ENCODE data around the gene KCNAB1.

KCNAB1 gene

DNA sequence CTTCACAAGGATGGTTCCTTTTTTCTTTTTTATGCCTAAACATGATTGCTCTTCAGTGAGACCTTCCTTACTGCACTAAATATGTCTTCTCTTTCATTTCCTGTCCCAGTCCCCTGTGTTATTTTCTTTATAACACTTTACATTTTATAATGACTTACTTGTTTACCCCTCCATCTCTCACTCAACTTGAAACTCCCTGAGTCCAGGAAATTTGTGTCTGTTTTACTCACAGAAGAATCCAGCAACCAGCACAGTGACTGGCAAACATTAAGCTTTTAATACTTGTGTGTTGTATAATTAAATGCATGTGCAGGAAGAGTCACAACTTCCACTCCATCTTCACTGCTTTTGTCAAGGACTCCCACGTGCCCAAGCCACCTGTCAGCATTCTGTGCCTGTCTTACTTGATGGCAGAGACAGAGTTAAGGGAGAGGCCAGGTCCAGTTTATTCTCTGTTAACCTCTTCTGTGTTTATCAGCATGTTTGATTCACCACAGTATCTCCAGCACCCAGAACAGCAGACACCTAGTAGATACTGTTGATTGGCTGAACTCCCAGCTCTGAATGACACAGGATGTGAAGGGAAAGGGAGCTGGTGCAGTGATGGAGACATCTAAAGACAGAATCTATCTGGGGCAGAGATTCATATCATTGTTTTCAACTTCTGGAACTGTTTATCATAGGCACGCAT, 391.8 kb downstream of the KCNAB1 start:
- Histone ChIP-seq H3K4me1 (ENCODE audit: insufficient read depth, low read length) (peaks cover 6% of the 10 kb centered on the region; the same call in 1 of the 2 replicates), H3K9ac (ENCODE audit: low read depth, low read length) (no peak overlapping the region), H3K36me3 (ENCODE audit: insufficient read depth, low read length) (no peaks in the 10 kb centered on the region), H3K9me3 (ENCODE audit: control insufficient read depth, insufficient read depth, low read length) (no peaks in the 10 kb centered on the region)

DNA sequence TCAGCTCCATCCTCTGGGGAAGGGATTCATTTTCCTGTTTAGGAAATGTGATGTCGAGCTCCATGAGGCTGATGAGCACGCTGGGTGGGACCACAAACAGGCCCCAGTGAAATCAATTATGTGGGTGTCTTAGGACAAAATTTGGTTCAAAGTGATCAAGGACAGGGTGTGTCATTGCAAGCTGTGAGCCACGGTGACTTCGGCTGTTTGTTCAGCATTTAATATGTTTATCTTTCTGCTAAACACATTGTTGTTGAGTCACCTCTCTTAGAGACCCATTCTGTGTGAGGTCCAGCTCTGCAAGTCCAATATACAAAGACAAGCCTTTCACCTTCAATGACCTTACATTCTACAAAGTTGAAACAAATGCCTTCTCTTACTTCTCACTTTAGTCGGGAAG, 393.2 kb downstream of the KCNAB1 start:
- H3K9ac ChIP-seq (ENCODE audit: low read depth, low read length): no peak overlapping the region
- H3K36me3 ChIP-seq (ENCODE audit: insufficient read depth, low read length): no peaks in the 10 kb centered on the region
- H3K4me1 ChIP-seq (ENCODE audit: insufficient read depth, low read length): peaks cover 6% of the 10 kb centered on the region; the same call in 1 of the 2 replicates
- H3K9me3 ChIP-seq (ENCODE audit: control insufficient read depth, insufficient read depth, low read length): no peaks in the 10 kb centered on the region

DNA sequence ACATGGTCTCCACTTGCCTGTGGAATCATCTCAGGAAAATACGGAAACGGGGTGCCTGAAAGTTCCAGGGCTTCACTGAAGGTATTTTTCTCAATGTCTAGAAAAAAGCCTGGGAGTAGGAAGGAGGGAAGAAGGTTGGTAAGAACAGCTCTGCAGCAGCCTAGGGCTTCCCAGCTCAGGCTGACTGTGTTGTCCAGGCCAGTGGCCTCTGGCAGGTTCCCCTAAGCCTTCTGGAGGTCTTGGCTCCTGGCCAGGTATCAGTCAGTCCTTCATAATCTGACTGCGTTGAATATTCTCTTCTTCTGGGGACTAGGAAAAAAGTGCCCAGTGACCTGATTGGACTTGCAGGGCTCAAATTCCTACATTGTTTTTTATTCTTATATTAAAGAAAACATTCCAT, 395.9 kb downstream of the KCNAB1 start:
- Histone ChIP-seq H3K4me1 (ENCODE audit: insufficient read depth, low read length) (peaks cover 6% of the 10 kb centered on the region; the same call in 1 of the 2 replicates), H3K9ac (ENCODE audit: low read depth, low read length) (no peak overlapping the region), H3K9me3 (ENCODE audit: control insufficient read depth, insufficient read depth, low read length) (no peaks in the 10 kb centered on the region), H3K36me3 (ENCODE audit: insufficient read depth, low read length) (no peaks in the 10 kb centered on the region)

DNA sequence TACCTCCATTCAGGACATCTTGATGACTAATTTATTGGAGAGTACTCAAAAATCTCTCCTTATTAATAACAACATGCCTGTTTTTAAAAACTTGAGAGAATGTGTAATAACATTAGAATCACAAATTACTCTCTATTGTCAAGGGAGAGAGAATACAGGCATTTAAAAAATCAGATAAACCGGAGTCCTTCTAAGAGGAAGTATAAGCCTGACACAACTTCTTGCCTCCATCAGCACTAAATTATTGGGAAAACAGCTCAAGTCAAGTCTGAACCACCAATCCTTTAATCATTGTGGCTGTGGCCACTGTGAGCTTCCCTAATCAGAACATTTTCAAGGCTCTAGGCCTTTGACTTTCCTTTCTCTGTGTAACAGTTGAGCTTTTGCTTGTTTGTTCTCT, 396.6 kb downstream of the KCNAB1 start:
- no peaks in the 10 kb centered on the region for H3K36me3 ChIP-seq (ENCODE audit: insufficient read depth, low read length)
- H3K4me1 ChIP-seq (ENCODE audit: insufficient read depth, low read length): peaks cover 6% of the 10 kb centered on the region; the same call in 1 of the 2 replicates
- no peaks in the 10 kb centered on the region for H3K9me3 ChIP-seq (ENCODE audit: control insufficient read depth, insufficient read depth, low read length)
- H3K9ac ChIP-seq (ENCODE audit: low read depth, low read length): no peak overlapping the region

DNA sequence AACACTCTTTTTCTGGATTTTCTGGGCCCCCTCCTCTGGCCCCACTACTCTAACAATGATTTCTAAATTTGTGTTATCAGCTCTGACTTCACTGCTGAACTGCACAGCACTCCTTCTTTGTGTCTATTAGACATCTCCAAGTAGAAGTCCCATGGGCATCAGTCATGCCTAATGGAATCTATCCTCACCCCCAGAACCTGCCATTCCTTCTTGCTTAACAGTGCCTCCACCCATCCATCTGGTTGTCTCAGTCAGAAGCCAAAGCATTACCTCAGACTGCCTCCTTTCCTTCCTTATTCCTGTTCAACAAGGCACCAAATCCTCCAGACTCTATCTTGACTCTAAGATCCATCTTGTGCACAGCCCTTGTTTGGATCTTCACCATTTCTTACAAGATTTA, 398.3 kb downstream of the KCNAB1 start:
- Histone ChIP-seq H3K4me1 (ENCODE audit: insufficient read depth, low read length) (peaks cover 6% of the 10 kb centered on the region; the same call in 1 of the 2 replicates), H3K36me3 (ENCODE audit: insufficient read depth, low read length) (no peaks in the 10 kb centered on the region), H3K9ac (ENCODE audit: low read depth, low read length) (no peak overlapping the region), H3K9me3 (ENCODE audit: control insufficient read depth, insufficient read depth, low read length) (no peaks in the 10 kb centered on the region)

DNA sequence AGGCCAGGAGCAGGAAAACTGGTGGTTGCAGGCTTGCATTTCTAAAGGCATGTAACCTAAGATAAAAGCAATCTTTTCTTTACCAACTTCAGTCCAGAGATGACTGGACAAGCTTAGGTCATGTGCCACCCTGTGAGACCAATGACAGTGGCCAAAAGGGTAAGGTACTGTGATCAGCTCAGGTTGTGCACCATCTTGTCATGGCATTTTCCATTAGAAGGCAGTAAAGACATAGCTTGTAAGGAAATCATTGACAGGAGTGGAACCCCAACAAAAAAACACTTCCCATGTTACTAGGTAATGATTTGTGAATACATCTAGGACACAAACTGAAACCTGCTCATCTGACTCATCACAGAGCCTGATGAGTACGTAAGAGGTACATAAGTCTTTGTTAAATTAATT, 399.4 kb downstream of the KCNAB1 start:
- Histone ChIP-seq H3K9me3 (ENCODE audit: control insufficient read depth, insufficient read depth, low read length) (no peaks in the 10 kb centered on the region), H3K9ac (ENCODE audit: low read depth, low read length) (no peak overlapping the region), H3K36me3 (ENCODE audit: insufficient read depth, low read length) (no peaks in the 10 kb centered on the region), H3K4me1 (ENCODE audit: insufficient read depth, low read length) (peaks cover 6% of the 10 kb centered on the region; the same call in 1 of the 2 replicates)

DNA sequence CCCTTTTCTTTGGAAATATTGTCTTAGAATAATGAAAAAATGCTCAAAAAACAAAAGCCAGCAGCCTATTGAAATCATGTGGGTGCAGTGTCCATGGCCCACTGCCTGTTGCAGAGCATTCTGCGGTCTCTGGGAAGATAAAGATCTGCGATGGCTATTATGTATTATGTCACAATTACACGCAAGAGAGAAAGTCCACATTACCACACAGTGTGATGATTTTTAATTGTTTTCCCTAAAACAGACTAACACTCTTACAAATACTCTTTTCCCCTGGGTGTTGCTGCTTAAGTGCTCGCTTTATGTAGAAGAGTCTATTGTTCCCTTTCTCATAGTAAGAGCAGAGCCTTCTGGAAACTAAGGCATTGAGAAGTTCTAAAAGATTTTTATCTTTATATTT, 402.3 kb downstream of the KCNAB1 start:
- no peaks in the 10 kb centered on the region for H3K36me3 ChIP-seq (ENCODE audit: insufficient read depth, low read length)
- H3K9ac ChIP-seq (ENCODE audit: low read depth, low read length): no peak overlapping the region
- H3K4me1 ChIP-seq (ENCODE audit: insufficient read depth, low read length): no peaks in the 10 kb centered on the region
- no peaks in the 10 kb centered on the region for H3K9me3 ChIP-seq (ENCODE audit: control insufficient read depth, insufficient read depth, low read length)

DNA sequence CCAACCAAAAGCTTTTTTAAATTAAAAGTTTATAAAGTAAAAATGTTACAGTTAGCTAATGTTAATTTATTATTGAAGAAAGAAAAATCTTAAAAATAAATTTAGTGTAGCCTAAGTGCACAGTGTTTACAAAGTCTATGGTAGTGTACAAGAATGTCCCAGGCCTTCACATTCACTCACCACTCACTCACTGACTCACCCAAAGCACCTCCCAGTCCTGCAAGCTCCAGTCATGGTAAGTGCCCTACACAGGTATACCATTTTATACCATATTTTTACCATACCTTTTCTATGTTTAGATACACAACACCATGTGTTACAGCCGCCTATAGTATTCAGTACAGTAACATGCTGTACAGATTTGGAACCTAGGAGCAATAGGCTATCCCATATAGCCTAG, 405.4 kb downstream of the KCNAB1 start:
- Histone ChIP-seq H3K9me3 (ENCODE audit: control insufficient read depth, insufficient read depth, low read length) (no peaks in the 10 kb centered on the region), H3K9ac (ENCODE audit: low read depth, low read length) (no peak overlapping the region), H3K36me3 (ENCODE audit: insufficient read depth, low read length) (no peaks in the 10 kb centered on the region), H3K4me1 (ENCODE audit: insufficient read depth, low read length) (no peaks in the 10 kb centered on the region)

DNA sequence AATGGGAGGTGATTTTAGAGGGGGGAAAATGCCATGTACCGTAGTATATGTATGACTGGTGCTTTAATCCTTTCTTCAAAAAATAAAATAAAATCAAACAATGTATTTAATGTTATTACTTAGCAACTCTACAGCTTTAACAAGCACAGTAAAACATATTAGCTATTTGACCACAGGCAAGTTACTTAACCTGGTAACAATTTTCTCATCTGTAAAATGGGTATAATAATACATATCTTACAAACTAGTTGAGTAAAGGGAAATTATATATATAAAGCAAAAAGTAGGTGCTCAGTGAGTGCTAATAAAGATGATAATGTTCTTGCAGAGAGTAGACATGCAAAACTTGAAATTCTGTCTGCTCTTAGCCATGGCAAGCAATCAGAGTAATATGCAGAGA, 406.7 kb downstream of the KCNAB1 start:
- Histone ChIP-seq H3K9ac (ENCODE audit: low read depth, low read length) (no peak overlapping the region), H3K36me3 (ENCODE audit: insufficient read depth, low read length) (no peaks in the 10 kb centered on the region), H3K4me1 (ENCODE audit: insufficient read depth, low read length) (no peaks in the 10 kb centered on the region), H3K9me3 (ENCODE audit: control insufficient read depth, insufficient read depth, low read length) (no peaks in the 10 kb centered on the region)

DNA sequence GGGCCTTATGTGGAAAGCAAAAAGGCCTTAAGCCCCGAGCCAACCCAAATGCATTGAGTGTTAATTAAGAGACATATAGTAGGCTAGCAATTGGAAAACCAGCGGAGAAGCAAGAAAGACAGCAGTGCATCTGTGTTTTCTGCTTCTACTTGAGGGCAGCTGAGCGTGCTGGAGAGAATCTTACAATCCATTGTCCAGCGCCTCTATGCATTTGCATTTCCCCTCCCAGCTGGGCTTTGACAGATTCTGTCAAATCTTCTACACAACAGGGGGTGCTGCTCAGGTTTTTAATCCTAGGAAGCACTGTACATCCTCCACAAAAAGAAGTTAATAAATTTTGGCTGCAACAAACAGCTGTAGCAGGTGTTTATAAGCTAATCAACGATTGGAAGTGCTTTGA, 410.6 kb downstream of the KCNAB1 start:
- H3K9me3 ChIP-seq (ENCODE audit: control insufficient read depth, insufficient read depth, low read length): no peaks in the 10 kb centered on the region
- H3K36me3 ChIP-seq (ENCODE audit: insufficient read depth, low read length): no peaks in the 10 kb centered on the region
- no peak overlapping the region for H3K9ac ChIP-seq (ENCODE audit: low read depth, low read length)
- H3K4me1 ChIP-seq (ENCODE audit: insufficient read depth, low read length): peaks cover 22% of the 10 kb centered on the region

DNA sequence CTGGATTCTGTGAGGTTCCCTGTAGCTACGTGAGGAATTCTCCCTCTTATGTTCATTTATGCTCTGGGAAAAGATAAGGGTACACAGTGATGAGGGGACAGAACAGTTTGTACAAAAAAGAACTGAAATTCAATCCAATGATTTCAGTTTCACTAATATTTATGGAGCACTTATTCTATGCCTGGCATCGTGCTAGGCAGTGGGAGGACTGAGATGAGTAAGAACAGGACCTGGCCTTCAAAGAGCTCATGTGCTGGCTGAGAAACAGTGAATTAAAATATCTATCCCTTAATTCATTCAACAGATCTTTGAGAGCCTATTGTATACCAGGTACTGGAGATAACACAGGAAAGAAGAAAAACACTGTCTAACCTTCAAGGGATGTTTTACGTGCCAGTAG, 412.4 kb downstream of the KCNAB1 start:
- Histone ChIP-seq H3K4me1 (ENCODE audit: insufficient read depth, low read length) (peaks cover 22% of the 10 kb centered on the region), H3K9me3 (ENCODE audit: control insufficient read depth, insufficient read depth, low read length) (no peaks in the 10 kb centered on the region), H3K36me3 (ENCODE audit: insufficient read depth, low read length) (no peaks in the 10 kb centered on the region), H3K9ac (ENCODE audit: low read depth, low read length) (no peak overlapping the region)

DNA sequence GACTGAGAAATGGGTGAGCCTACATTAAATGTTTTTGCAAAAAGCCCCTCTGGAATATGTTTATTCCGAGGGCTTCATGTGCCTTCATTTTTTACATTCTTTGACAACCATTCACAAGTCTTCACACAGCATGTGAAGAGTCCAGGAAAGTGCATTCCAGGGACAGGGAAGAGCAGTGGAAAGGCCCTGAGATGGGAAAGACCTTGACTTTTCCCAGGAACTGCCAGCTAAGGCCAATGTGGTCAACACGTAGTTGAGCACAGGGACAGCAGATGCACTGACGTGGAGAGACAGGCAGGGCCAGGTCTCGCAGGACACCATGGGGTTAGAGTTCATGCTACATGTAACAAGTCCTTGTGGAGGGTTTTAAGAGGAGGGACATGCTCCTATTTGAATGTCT, 412.8 kb downstream of the KCNAB1 start:
- Histone ChIP-seq H3K36me3 (ENCODE audit: insufficient read depth, low read length) (no peaks in the 10 kb centered on the region), H3K4me1 (ENCODE audit: insufficient read depth, low read length) (peaks cover 22% of the 10 kb centered on the region), H3K9ac (ENCODE audit: low read depth, low read length) (no peak overlapping the region), H3K9me3 (ENCODE audit: control insufficient read depth, insufficient read depth, low read length) (no peaks in the 10 kb centered on the region)

DNA sequence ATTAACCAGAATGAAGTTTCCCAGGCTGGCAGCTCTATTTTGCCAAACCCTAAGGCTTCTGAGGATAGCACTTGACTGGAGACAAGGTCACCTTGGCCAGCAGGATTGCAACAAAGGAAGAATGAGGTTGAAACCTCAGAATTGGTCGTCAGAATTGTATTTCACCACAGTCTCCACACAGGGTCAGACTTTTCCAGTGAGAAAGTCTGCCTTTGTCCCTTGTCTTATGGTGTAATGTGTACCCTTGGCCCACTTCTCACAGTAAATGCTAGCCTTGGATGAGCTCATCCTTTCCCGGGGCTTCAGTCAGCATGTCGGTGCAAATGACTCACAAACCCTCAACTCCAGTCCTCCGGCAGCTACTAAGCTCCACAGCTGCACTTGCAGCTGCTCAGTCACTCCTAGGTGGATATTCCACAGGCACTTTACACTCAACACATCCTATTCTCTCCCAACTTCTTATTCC, 414.8 kb downstream of the KCNAB1 start:
- H3K9me3 ChIP-seq (ENCODE audit: control insufficient read depth, insufficient read depth, low read length): no peaks in the 10 kb centered on the region
- H3K9ac ChIP-seq (ENCODE audit: low read depth, low read length): no peak overlapping the region
- H3K36me3 ChIP-seq (ENCODE audit: insufficient read depth, low read length): peaks cover 9% of the 10 kb centered on the region; the same call in 1 of the 2 replicates
- peaks cover 22% of the 10 kb centered on the region for H3K4me1 ChIP-seq (ENCODE audit: insufficient read depth, low read length)

DNA sequence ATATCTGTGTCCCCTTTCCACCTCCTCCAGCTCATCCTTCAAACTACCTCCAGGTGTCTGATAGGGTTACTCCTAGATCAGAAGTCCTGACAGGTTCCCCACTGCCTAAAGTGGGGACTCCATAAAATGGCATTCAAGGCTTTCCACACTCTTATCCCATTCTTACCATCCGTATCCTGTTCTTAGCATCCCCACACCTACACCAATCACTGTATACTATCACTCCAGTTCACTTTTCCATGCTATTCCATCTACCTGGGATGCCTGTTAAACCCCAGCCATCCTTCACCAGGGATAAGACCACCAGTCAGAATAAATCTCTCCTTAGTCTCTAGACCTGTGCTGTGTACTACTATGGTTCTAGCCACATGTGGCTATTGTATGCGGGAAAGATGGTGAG, 415.4 kb downstream of the KCNAB1 start:
- Histone ChIP-seq H3K4me1 (ENCODE audit: insufficient read depth, low read length) (peaks cover 22% of the 10 kb centered on the region), H3K36me3 (ENCODE audit: insufficient read depth, low read length) (peaks cover 12% of the 10 kb centered on the region; the same call in 1 of the 2 replicates), H3K9me3 (ENCODE audit: control insufficient read depth, insufficient read depth, low read length) (no peaks in the 10 kb centered on the region), H3K9ac (ENCODE audit: low read depth, low read length) (no peak overlapping the region)

DNA sequence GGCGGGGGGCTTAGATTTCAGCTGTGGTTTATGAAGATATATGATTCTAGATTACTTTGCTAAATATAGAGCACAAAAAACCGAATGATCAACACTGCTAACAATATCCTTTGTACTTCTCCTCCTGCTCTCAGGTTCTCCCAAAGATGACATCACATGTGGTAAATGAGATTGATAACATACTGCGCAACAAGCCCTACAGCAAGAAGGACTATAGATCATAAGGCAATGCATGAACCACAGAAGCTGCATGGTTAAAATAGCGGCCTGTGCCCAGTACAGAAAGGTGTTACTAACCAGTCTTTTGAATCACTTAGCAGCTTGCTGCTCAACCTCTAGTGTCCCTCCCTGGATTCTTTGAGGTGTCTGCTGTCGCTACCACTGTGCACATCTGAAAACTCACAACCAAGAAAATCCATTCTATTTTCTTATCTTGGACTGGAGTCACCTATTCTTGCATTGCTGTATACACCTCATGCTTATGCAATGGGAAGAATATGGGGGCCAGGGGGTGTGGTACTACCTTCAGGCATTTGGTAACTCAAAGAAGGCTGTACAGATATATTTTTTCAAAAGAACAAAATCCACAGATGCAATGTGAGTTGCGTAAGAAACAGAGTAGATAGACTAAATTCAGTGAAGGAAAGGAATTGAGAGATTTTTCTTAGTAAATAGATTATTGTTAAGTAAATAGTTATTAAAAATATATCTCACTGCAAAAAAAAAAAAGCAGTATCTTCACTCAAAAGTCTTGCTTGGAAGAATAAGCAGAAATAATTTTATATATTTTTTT, 416.3 kb downstream of the KCNAB1 start:
- peaks cover 12% of the 10 kb centered on the region; the same call in 1 of the 2 replicates for H3K36me3 ChIP-seq (ENCODE audit: insufficient read depth, low read length)
- no peaks in the 10 kb centered on the region for H3K9me3 ChIP-seq (ENCODE audit: control insufficient read depth, insufficient read depth, low read length)
- peaks cover 22% of the 10 kb centered on the region for H3K4me1 ChIP-seq (ENCODE audit: insufficient read depth, low read length)
- no peak overlapping the region for H3K9ac ChIP-seq (ENCODE audit: low read depth, low read length)
